Kidney epithelial cell (primary cell): Measurements from ENCODE around the gene TNFSF10. TPM values are rescaled to one million over a fixed set of nuclear protein-coding genes. Genes with fewer than 3 reads are reported as not detected.
"Not testable (repeated sequence)": the region's sequence is repeated elsewhere in the genome, so short reads cannot be mapped to it uniquely, and the experiment has no call there.

ENCODE experiments used
- DNase-seq: peaks from one replicate; pipeline ENCODE4 v3.0.0-alpha.2; 2010; ENCODE audit warnings: low read depth
- H3K27me3 ChIP-seq: 2 replicates; pipeline ENCODE4 v1.6.0; 2011; ENCODE audit warnings: low read length; ENCODE audit not compliant: control insufficient read depth, insufficient read depth
- H3K36me3 ChIP-seq: 2 replicates; pipeline ENCODE4 v1.5.1; 2011; ENCODE audit warnings: low read length; ENCODE audit not compliant: control insufficient read depth, insufficient read depth
- H3K4me3 ChIP-seq: 2 replicates; pipeline ENCODE4 v1.5.1; 2011; ENCODE audit warnings: low read depth, mild to moderate bottlenecking, control low read depth, low read length
- CTCF ChIP-seq: IDR thresholded peaks from 2 replicates; pipeline ENCODE4 v1.5.1; 2011; ENCODE audit warnings: mild to moderate bottlenecking, moderate library complexity, low read length, control low read depth, inconsistent platforms; ENCODE audit not compliant: insufficient read depth, poor library complexity, severe bottlenecking
- total RNA-seq: library from RNA; depleted of rRNA; stranded (reverse); fragments of >200 nt; gene quantifications from 2 replicates; pipeline ENCODE4 v1.2.3, GENCODE V29; 2015

The TNFSF10 gene
- total RNA-seq, 1 donor from 2014 or later, result 8.6 TPM

- DNase-seq, result no peak
- H3K4me3 ChIP-seq, result no peak overlapping the region
- H3K27me3 ChIP-seq, result no peaks in the 10 kb centered on the region
- TF ChIP-seq CTCF, result no peak
- H3K36me3 ChIP-seq, result no peaks in the 10 kb centered on the region
Measured at GRCh38 chr3:172525116-172525613, 1.9 kb upstream of the TNFSF10 start.

DNA sequence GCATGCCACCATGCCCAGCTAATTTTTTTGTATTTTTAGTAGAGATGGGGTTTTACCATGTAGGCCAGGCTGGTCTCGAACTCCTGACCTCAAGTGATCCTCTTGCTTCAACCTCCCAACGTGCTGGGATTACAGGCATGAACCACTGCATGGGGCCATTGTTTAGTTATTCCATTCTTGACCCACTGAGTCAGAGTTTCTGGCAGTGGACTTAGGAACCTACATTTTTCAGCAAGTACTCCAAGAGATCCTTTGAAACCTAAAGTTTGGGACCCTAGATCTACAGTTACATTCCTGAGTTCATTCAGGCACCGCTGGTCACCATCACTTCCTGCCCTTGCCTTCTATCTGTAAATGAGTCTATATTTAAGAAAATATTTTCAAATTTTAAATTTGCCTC is 1.4 kb upstream of the TNFSF10 start:
- no peaks in the 10 kb centered on the region for H3K27me3 ChIP-seq
- H3K36me3 ChIP-seq, result no peaks in the 10 kb centered on the region
- no peak for TF ChIP-seq CTCF
- DNase-seq, result no peak
- no peak overlapping the region for H3K4me3 ChIP-seq

GRCh38 chr3:172521837-172522726 is 1.1 kb downstream of the TNFSF10 start:
- not testable (repeated sequence) for DNase-seq, H3K36me3 ChIP-seq, H3K27me3 ChIP-seq
- H3K4me3 ChIP-seq, result peak overlapping the region; percentile 63

DNA sequence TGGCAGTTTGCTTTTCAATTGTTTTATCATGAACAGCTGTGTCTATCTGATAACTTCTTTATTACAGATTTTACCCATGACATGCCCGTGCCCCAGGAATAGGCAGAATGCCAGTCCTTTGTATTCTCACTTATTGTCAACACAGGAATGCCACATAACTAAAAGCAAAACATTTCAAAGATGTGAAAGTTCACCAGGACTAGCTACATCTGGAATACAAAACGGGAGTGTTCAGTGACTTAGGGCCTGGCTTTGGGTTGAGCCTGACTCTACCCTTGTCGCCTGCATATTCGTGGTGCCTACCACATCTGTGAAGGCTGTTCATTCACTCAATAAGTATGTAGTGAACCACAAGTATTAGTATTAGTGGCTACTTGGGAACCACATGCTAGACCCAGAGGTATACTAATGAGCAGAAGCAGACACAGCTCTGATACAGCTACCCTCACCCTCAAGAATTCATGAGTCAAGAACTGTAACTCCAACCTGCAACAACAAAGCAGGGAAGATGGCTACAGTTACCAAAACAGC is 2.9 kb downstream of the TNFSF10 start:
- H3K36me3 ChIP-seq, result peaks cover 5% of the 10 kb centered on the region
- H3K27me3 ChIP-seq, result no peaks in the 10 kb centered on the region
- no peak for TF ChIP-seq CTCF
- peak overlapping the region; percentile 63 for H3K4me3 ChIP-seq
- peak; percentile 89 for DNase-seq

- no peaks in the 10 kb centered on the region for H3K27me3 ChIP-seq
- peak overlapping the region; percentile 63 for H3K4me3 ChIP-seq
- H3K36me3 ChIP-seq, result peaks cover 5% of the 10 kb centered on the region
- DNase-seq, result no peak
- TF ChIP-seq CTCF, result no peak
Measured at GRCh38 chr3:172519740-172520139, 3.5 kb downstream of the TNFSF10 start.

DNA sequence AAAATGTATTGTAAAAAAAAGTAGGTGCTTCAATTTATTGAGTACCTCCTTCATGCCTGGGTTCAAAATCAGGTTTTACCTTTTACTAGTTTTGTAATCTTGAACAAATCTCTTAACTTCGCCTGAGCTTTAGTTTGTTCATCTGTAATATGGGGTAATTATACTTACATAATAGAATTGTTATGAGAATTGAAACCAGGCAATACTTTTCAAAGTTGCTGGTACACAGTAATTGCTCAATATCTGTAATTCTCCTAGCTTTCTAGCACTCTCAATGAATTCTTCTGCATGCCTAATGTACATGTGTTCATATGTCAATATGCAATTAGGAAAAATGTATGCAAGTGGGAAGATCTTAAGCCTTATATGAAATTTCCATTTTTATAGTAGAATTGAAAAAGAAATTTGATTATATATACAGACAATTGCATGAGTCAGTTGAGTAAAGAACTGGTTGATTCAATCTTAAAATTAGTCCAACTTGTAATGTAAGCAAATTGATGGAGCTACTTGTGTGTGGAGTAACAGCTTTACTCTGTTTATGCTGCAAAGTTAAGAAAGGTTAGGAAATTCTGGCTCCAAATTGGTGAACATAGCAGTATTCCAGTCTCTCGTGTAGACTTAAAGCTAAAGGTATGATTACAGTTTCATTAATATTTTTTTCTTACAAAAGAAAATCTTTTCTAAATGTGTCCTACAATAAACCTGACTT is 4.1 kb downstream of the TNFSF10 start:
- peak overlapping the region; percentile 63 for H3K4me3 ChIP-seq
- no peaks in the 10 kb centered on the region for H3K27me3 ChIP-seq
- no peak for DNase-seq
- H3K36me3 ChIP-seq, result peaks cover 5% of the 10 kb centered on the region
- no peak for TF ChIP-seq CTCF
